ENCODE data around the gene DUSP2.

GRCh38 chr2:96099861-96100798, 45.1 kb downstream of the DUSP2 start:
- TF ChIP-seq EZH2 (IDR thresholded peaks at IDR 0.05; ENCODE audit: borderline replicate concordance, low read length), result no peak
- no peak for TF ChIP-seq CTCF (IDR thresholded peaks at IDR 0.05; ENCODE audit: low read length)

All from OCI-LY1 (cell line).